IMR-90 (cell line): ENCODE results near the gene RNU1-3. TPM values are rescaled to one million over a fixed set of nuclear protein-coding genes. Genes with fewer than 3 reads are reported as not detected.
A peak's percentile ranks its signal among the peaks of the same experiment; 100 is the strongest.
"Not testable (repeated sequence)": the region's sequence is repeated elsewhere in the genome, so short reads cannot be mapped to it uniquely, and the experiment has no call there.

Source experiments
- ATAC-seq: fragments of 200-7000 bp; cut with Tn5 transposase; 2 replicates; pipeline ENCODE4 v1.9.1; 2020; ENCODE audit warnings: low read depth, mild to moderate bottlenecking, moderate library complexity
- BruUV-seq: library from RNA; stranded (reverse); fragments of 400-500 nt; replicated peaks from 2 replicates; lab custom pipeline; 2021; lab: Mats Ljungman, UMichigan
- CTCF ChIA-PET: fragments of 300-600 bp; formaldehyde crosslinking; extraction: SDS; loops from one replicate; lab custom pipeline; 2021; ENCODE audit warnings: antibody characterized with exemption; lab: Yijun Ruan, JAX
- POLR2A ChIA-PET: fragments of 300-600 bp; sonication (Branson Sonifier 250); formaldehyde crosslinking; loops from one replicate; lab custom pipeline; 2022; ENCODE audit warnings: antibody characterized with exemption; ENCODE audit not compliant: unreplicated experiment; lab: Charles Lee
- DNase-seq: peaks from one replicate; pipeline ENCODE4 v3.0.0; 2013
- H2AFZ ChIP-seq: replicated peaks from 2 replicates; pipeline ENCODE3; 2013; ENCODE audit warnings: low read length, mild to moderate bottlenecking; ENCODE audit not compliant: poor library complexity
- H2AK5ac ChIP-seq: 2 replicates; pipeline ENCODE4 v1.6.1; 2013; ENCODE audit warnings: low read depth, low read length, inconsistent platforms
- H2AK9ac ChIP-seq: replicated peaks from 2 replicates; pipeline ENCODE3; 2013; ENCODE audit warnings: mild to moderate bottlenecking, low read depth, low read length, moderate library complexity; ENCODE audit not compliant: poor library complexity
- H2BK120ac ChIP-seq: 2 replicates; pipeline ENCODE4 v1.6.1; 2013; ENCODE audit warnings: low read depth, low read length, inconsistent platforms
- H2BK15ac ChIP-seq: 3 replicates; pipeline ENCODE4 v1.6.1; 2013; ENCODE audit warnings: low read depth, low read length, inconsistent platforms
- H2BK20ac ChIP-seq: 2 replicates; pipeline ENCODE4 v1.6.1; 2013; ENCODE audit warnings: low read depth, mild to moderate bottlenecking, inconsistent platforms, low read length, moderate library complexity
- H2BK5ac ChIP-seq: 2 replicates; pipeline ENCODE4 v1.6.1; 2013; ENCODE audit warnings: mild to moderate bottlenecking, low read depth, low read length, inconsistent platforms; ENCODE audit not compliant: poor library complexity, severe bottlenecking
- H3K14ac ChIP-seq: replicated peaks from 2 replicates; pipeline ENCODE4 v1.6.1; 2013; ENCODE audit warnings: low read depth, low read length, inconsistent platforms
- H3K18ac ChIP-seq: 2 replicates; pipeline ENCODE4 v1.6.1; 2013; ENCODE audit warnings: low read depth, low read length, control low read depth
- H3K23ac ChIP-seq: 2 replicates; pipeline ENCODE4 v1.6.1; 2013; ENCODE audit warnings: low read depth, low read length, inconsistent platforms
- H3K27ac ChIP-seq: 2 replicates; pipeline ENCODE4 v1.5.1; 2013; ENCODE audit warnings: mild to moderate bottlenecking, control low read depth, low read length; ENCODE audit not compliant: insufficient read depth
- H3K27me3 ChIP-seq: 2 replicates; pipeline ENCODE4 v1.6.1; 2013; ENCODE audit warnings: low read length; ENCODE audit not compliant: control insufficient read depth, insufficient read depth
- H3K36me3 ChIP-seq: 2 replicates; pipeline ENCODE4 v1.6.1; 2013; ENCODE audit warnings: low read length, mixed read lengths; ENCODE audit not compliant: control insufficient read depth, insufficient read depth
- H3K4ac ChIP-seq: 2 replicates; pipeline ENCODE4 v1.6.1; 2013; ENCODE audit warnings: low read depth, low read length, inconsistent platforms
- H3K4me1 ChIP-seq: 2 replicates; pipeline ENCODE4 v1.6.1; 2013; ENCODE audit warnings: low read length, mixed read lengths; ENCODE audit not compliant: control insufficient read depth, insufficient read depth
- H3K4me2 ChIP-seq: 2 replicates; pipeline ENCODE4 v1.6.1; 2013; ENCODE audit warnings: low read depth, mild to moderate bottlenecking, control low read depth, low read length, moderate library complexity
- H3K4me3 ChIP-seq: 2 replicates; pipeline ENCODE4 v1.5.1; 2013; ENCODE audit warnings: low read depth, mild to moderate bottlenecking, control low read depth, low read length, moderate library complexity; ENCODE audit not compliant: insufficient read depth
- H3K56ac ChIP-seq: 2 replicates; pipeline ENCODE4 v1.6.1; 2013; ENCODE audit warnings: low read length, inconsistent platforms; ENCODE audit not compliant: insufficient read depth; ENCODE audit errors: extremely low read depth
- H3K79me1 ChIP-seq, 2 experiments: 2 replicates each; pipeline ENCODE4 v1.6.1; 2013; ENCODE audit warnings: low read length in 2 of 2, inconsistent platforms in 1 of 2, low read depth in 1 of 2
- H3K9ac ChIP-seq: 2 replicates; pipeline ENCODE4 v1.6.1; 2013; ENCODE audit warnings: low read depth, low read length, control low read depth
- H3K9me1 ChIP-seq: 2 replicates; pipeline ENCODE4 v1.6.1; 2013; ENCODE audit warnings: low read length, inconsistent platforms; ENCODE audit not compliant: insufficient read depth
- H3K9me3 ChIP-seq: 2 replicates; pipeline ENCODE4 v1.6.1; 2013; ENCODE audit warnings: low read length; ENCODE audit not compliant: control insufficient read depth, insufficient read depth
- H4K20me1 ChIP-seq: 2 replicates; pipeline ENCODE4 v1.6.1; 2013; ENCODE audit warnings: low read length, inconsistent platforms; ENCODE audit not compliant: insufficient read depth
- H4K5ac ChIP-seq: 2 replicates; pipeline ENCODE4 v1.6.1; 2013; ENCODE audit warnings: mild to moderate bottlenecking, low read depth, low read length, control low read depth
- H4K8ac ChIP-seq, 2 experiments: 2 replicates each; pipeline ENCODE4 v1.6.1; 2013; ENCODE audit warnings: low read depth in 2 of 2, low read length in 2 of 2, control low read depth in 1 of 2, inconsistent platforms in 1 of 2
- H4K91ac ChIP-seq: 2 replicates; pipeline ENCODE4 v1.6.1; 2013; ENCODE audit warnings: low read depth, low read length, inconsistent platforms; ENCODE audit not compliant: insufficient read depth
- CEBPB ChIP-seq: IDR thresholded peaks from 2 replicates; pipeline ENCODE4 v1.6.1; 2012; ENCODE audit warnings: low read depth, low read length, improper control_type of control experiment
- WGBS, 2 experiments: methylation state at CpG; one replicate each; pipeline versions ENCODE4 v1.1.5 to v1.1.7; 2013; ENCODE audit warnings: missing lambda C conversion rate in 2 of 2; ENCODE audit not compliant: insufficient read length in 1 of 2; ENCODE audit errors: extremely low coverage in 2 of 2; 5-methylcytosine and 5-hydroxymethylcytosine counted together
- dilution Hi-C: fragments of 300-500 bp; cut with HindIII; formaldehyde crosslinking; loops from one replicate; pipeline ENCODE4 v1.14.3; 2018; ENCODE audit warnings: low sequenced_read_pairs; ENCODE audit not compliant: unreplicated experiment
- in situ Hi-C: fragments of 300-500 bp; cut with MboI; formaldehyde crosslinking; loops from 3 replicates; pipeline ENCODE4 v1.14.3; 2019; ENCODE audit warnings: low sequenced_read_pairs, inconsistent platforms, mixed read lengths
- intact Hi-C: fragments of 100-400 bp; cut with micrococcal nuclease; formaldehyde crosslinking; loops from 2 replicates; pipeline ENCODE4 v1.10.0; 2022
- polyA plus RNA-seq, 3 experiments: library from polyadenylated mRNA; depleted of rRNA; stranded (reverse); fragments of >200 nt; gene quantifications; 2 replicates each; pipeline ENCODE4 v1.2.3, GENCODE V29; 2012; ENCODE audit warnings: low replicate concordance in 1 of 3
- total RNA-seq: library from RNA; depleted of rRNA; stranded (reverse); fragments of >200 nt; gene quantifications from 2 replicates; pipeline ENCODE4 v1.2.3, GENCODE V29; 2012

The RNU1-3 gene
- total and polyA plus RNA-seq, 2 of the 4 experiments (the other 2 are of a cell fraction): under 0.01 TPM; not detected in 1

GRCh38 chr1:16621681-16622315, 45.0 kb downstream of the RNU1-3 start:
- H3K27me3 ChIP-seq, ATAC-seq, H2BK120ac ChIP-seq, H4K91ac ChIP-seq, H2AK5ac ChIP-seq, H4K20me1 ChIP-seq, H3K9ac ChIP-seq, H3K9me1 ChIP-seq, H2AFZ ChIP-seq, H3K56ac ChIP-seq, H4K8ac ChIP-seq, H3K79me1 ChIP-seq, H2BK5ac ChIP-seq, H2BK20ac ChIP-seq, H3K4me3 ChIP-seq, H3K18ac ChIP-seq, H3K4me1 ChIP-seq, POLR2A ChIA-PET, dilution Hi-C loops, intact Hi-C loops, H3K9me3 ChIP-seq, H2BK15ac ChIP-seq, BruUV-seq, H2AK9ac ChIP-seq, H4K5ac ChIP-seq, H3K23ac ChIP-seq, H3K4ac ChIP-seq, H3K27ac ChIP-seq, H3K4me2 ChIP-seq, DNase-seq, H3K14ac ChIP-seq: not testable (repeated sequence)
- TF ChIP-seq CEBPB: 0 out of 2 replicates have a peak, but pooled peaks have one; percentile 29
- H3K36me3 ChIP-seq: peaks cover 26% of the 10 kb centered on the region
- in situ Hi-C loops: loop anchor here (5.0 to 25.0 kb wide), 2 partner anchors 326 to 416 kb away; no protein-coding TSS in a partner anchor
- WGBS, 2 experiments: 66% methylated on average over 2 of the region's 9 CpGs; no CpG with 5 or more reads in 1 of the 2 experiments
- CTCF ChIA-PET: interaction anchor here (1.0 to 1.5 kb wide), 4 partner anchors 10 to 61 kb away, joined by 3 to 21 read pairs (median 8); partner anchors contain the start of gene NBPF1
